ENCODE results near the gene CEBPB.
"Not testable (repeated sequence)": the region's sequence is repeated elsewhere in the genome, so short reads cannot be mapped to it uniquely, and the experiment has no call there.

Gene CEBPB

DNA sequence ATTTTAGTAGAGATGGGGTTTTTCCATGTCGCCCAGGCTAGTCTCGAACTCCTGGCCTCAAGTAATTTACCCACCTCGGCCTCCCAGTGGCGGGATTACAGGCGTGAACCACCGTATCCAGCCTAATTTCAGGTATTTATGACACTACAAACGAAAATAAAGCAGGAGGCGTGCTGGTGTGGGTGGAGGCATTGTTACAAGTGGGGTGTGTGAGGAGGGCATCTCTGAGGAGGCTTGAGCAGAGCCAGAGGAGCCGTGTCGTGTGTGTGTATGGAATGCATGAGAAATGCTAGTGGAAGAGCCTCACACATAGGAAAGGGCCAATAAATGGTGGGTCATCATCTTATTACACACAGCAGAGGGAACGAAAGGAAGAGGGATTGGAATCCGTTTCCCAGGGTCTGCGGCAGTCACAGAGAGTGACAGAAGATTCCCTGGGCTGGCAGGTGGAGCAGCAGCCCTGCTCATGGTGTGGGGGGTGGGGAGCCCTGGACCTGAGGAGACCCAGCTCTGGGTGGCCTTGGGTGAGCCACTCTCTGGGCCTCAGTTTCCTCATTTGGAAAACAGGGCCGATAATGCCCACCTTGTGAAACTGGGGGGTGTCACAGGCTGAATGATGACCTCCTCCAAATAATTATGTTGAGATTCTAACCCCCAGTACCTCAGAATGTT lies 19.9 kb upstream of the CEBPB start:
- no peak for DNase-seq

DNA sequence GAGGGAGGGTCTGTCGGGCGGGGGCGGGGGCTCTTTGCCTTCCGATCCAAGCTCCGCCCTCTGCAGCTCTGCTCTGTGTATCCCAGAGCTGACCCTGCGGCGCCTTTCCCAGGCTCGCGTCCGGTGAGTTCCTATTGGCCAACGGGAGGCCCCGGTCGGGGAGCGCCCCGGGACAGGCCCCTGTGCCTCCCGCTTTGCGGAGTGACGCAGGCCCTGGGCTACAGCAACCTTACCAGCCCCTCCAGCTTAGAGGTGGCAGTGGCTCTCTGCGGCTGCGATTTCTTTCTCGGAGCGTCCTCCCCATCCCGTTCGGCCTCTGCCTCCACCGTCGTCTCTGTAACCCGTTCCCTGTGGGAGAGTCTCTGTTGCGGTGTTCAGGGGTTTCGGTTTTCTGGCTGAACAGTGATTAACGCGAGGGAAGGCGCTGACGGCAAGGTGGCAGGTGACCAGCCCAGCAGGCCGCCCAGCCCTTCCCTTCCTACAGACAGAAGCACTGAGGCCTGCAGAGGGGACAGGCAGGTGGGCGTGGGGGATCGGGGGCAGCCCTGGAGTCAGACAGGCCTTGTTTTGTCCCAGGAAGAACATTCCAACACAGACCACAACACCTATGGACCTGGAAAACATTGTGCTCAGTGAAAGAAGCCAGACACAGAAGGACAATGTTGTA lies 18.1 kb upstream of the CEBPB start:
- DNase-seq = no peak

DNA sequence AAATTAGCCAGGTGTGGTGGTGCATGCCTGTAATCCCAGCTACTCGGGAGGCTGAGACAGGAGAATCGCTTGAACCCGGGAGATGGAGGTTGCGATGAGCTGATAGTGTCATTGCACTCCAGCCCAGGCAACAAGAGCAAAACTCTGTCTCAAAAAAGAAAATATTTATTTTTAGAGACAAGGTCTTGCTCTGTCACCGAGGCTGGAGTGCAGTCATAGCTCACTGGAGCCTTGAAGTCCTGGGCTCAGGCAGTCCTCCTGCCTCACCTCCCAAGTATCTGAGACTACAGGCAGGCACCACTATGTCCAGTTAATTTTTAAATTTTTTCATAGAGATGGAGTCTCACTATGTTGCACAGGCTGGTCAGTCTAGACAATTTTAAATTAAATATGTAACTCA lies 16.2 kb upstream of the CEBPB start:
- no peak for DNase-seq

DNA sequence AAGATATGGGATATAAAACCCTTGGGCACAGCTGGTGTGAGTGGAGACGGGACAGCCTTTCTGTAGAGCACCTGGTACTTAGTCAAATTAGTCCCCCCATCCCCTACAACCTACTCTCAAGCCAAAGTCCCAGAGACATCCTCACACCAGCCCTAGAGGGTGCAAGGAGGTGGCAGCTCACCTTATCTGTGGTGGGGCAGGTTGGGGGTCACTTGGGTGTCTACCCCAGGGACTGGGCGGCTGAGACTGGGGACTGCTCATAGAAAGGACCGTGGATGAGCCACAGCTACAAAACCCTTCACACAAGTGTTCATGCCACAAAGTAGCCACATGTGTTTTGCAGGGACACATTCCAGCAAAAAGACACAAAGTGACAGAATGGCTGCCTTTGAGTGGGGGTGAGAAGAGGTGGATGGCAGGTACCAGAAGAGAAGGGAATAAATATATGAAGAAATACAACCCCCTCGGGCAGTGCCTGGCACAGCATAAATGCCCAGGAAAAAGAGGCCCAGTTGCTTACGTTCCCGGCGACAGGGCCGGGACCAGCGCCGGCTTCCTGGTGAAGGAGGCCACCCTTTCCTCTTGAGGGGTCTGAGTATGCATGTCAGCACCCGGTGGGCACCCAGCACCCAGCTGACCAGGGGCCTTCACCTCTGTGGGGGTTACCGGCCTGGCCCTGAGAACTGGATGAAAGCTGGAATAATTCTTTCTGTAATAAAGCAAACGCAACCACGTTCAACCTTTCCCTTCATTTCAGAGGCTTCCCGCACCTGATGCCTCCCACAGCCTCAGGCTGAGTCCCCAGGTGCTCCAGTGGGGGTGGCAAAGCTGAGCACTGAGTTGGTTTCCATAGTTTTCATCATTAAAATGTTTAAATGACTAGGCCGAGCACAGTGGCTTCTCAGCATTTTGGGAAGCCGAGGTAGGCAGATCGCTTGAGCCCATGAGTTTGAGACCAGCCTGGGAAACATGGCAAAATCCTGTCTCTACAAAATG lies 14.4 kb upstream of the CEBPB start:
- DNase-seq = no peak

DNA sequence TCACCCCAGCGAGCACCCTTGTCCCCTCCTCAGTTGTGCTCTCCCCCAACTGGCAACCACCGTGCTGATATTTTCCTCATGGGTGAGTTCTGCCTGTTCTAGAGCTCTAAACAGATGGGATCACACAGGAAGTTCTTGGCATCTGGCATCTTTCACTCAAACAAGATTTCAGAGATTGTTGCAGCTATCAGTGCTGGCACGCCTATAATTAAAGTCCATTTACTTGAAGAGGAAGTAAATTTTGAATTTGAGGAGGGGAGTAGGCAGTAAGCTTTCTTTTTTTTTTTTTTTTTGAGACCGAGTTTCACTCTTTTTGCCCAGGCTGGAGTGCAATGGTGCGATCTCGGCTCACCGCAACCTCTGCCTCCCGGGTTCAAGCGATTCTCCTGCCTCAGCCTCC lies 12.0 kb upstream of the CEBPB start:
- not testable (repeated sequence) for DNase-seq

DNA sequence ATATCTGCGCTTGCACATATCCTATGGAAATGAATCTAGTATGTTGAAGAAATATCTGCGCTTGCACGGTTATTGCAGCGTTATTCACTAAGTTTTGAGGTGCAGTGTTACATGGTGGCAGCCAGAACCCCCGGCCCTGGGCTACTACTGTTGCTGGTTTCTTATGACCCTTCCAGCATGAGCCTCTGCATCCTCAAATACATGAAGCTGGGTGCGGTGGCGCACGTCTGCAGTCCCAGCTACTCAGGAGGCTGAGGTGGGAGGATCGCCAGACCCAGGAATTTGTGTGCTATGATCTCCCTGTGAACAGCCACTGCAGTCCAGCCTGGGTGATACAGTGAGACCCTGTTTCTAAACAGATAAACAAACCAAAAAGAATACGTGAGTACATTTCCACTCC lies 9.3 kb upstream of the CEBPB start:
- no peak for DNase-seq

DNA sequence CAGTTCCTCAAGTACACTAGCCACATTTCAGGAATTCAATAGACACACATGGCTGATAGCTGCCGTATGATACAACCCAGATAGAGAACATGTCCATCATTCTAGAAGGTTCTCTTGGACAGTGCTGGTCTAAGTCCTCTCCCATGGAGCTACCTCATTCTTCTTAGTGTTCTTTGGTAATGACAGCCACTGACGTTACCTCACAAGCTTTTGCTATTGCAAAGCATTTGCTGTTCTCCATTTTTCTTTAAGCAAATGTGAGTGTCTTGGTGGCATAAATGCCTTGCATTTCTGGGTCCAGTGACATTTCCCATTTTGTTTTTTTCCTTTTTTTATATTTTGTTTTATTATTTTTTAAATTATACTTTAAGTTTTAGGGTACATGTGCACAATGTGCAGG lies 8.3 kb upstream of the CEBPB start:
- DNase-seq = no peak

DNA sequence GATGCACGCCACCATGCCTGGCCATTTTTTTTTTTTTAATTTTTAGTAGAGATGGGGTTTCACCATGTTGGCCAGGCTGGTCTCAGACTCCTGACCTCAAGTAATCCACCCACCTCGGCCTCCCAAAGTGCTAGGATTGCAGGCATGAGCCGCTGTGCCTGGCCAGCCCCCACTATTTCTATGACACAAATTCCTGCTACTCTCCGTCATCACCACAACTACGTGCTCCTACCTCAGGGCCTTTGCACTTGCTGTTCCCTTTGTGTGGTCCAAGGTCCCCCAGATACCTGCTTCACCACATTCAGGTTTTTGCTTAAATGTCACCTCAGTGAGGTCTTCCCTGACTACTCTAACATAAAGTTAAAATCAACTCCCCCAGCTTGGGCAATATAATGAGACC lies 5.2 kb upstream of the CEBPB start:
- no peak for DNase-seq

DNA sequence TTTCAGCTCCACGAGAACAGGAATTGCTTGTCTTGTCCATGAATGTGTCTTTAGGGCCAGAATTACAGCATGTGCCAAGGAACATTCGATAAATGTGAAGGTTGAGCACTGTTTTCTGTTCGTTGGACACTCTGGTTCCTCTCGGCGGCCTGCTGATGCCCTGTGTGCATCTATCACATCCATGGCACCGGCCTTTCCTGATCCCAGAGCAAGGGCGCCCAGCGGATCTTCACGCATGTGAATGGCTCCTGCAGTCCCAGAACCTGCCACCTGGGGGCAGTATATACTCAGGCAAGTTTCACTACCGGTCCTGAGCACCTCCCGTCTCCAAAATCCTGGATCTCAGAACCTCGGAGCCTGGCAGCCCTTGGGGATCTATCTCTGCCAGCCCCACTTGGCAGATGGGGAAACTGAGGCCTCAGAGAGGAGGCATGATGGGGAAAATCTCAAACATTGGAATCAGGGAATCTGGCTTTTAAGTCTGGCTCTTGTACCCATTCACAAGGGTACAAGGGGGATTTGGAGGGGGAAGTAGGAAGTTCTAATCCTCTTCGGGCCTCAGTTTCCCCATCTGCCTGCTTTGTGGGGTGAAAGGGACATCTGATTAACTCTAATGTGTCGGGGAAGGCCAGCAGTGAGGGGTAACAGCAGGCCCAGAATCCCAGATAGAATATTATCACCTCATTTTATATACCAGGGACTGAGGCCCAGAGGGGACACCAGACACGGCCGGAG lies 4.3 kb upstream of the CEBPB start:
- DNase-seq = peak; percentile 46

DNA sequence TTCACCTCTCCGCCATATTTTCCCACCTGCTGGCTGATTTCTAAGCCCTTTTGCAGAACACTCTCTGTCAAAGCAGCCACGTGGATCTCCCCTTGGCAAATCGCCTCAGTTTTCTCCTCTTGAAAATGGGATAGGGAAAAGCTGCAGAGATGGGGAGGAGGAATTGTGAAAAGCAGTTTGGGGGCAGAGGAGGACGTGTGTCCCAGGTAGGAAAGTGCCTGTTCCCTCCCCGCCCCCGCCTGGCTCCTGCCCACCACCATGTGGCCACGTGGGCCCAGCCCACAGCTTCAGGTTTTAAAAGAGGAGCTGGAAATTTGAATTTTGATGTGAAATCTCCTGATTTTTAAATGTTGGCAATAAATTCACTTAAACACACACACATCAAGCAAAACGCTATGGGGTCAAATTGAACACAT lies 3.6 kb upstream of the CEBPB start:
- no peak for DNase-seq

DNA sequence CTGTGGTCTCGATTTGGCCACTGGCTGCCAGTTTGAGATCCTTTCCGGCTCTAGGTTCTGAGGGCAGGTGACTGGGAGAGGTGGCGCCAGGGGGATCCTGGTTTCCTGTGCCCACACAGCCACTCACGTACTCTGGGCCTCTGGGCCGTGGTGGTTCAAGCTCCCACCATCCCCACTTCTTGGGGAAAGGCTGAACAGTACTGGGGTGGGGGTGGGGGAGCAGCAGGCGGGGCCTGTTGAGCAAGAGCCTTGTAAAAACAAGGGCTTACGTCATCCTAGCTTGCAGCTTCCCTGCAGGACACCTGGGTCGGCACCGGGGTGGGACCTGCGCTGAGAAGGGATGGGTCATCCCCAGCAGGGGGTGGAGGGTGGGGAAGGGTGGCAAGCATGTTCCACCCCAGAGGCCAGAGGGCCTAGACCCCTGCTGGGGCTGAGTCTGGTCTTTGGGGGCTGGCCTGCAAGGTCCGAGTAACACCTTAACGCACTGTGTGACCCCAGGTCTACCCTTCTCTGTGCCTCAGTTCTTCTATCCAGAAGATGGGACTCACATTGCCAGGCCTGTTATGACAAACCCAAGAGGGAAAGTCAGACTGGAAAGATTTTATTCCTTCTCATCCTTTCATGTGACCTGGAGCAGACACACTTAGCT lies 3.1 kb upstream of the CEBPB start:
- DNase-seq = no peak

DNA sequence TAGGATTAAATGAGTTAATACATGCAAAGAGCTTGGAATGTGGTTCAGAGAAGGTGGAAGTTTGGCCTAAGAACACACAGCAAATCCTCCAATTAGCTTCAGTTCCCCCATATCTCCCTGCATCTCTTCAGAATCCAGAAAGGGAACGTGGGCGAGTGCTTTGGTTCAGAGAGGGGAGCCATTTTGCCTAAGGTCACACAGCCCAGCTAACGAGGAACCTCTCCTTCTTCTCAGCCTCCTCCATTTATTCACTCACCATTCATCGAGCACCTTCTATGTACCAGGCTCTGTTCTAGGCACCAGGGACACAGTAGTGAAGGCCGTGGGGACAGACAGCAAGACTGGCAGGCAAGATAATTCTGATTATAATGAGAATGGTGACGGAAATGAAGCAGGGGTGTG lies 2.3 kb upstream of the CEBPB start:
- DNase-seq = no peak

DNA sequence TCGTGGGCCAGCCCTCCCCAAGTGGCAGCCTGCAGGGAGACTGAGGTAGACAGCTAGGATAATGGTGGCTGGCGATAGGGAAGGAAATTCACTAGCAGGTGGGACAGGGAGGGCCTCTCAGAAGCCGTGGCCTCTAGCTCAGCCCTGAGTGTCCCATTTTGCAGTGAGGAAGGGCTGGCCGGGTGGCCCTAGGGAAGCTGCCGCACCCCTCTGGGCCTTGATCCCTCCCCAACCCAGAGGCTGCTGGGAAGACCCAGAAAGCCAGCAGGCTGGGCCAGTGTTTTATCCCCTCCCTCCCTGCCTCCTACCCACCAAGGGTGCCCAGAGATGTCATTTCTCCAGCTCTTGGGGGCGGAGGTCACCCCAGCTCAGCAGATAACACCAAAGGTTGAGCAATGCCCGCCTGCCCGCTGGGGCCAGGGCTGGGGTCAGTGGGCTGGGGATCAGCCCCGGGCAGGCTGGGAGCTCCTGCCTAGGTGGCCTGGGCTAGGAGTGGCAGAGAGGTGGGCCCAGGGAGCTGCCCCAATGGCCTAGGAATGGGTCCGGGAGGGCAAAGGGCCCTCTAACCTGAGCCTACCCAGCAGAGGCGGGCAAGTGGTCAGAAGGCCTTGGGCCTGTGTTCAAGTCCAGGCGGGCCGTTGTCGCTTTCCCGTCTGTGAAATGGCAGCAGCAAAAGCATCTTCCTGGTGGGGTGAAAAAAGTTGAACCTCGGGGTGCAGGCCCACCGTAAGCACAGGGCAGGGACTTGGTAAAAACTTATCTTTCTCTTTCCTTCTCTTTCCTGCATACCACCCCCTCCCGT lies 1.6 kb upstream of the CEBPB start:
- DNase-seq = no peak

DNA sequence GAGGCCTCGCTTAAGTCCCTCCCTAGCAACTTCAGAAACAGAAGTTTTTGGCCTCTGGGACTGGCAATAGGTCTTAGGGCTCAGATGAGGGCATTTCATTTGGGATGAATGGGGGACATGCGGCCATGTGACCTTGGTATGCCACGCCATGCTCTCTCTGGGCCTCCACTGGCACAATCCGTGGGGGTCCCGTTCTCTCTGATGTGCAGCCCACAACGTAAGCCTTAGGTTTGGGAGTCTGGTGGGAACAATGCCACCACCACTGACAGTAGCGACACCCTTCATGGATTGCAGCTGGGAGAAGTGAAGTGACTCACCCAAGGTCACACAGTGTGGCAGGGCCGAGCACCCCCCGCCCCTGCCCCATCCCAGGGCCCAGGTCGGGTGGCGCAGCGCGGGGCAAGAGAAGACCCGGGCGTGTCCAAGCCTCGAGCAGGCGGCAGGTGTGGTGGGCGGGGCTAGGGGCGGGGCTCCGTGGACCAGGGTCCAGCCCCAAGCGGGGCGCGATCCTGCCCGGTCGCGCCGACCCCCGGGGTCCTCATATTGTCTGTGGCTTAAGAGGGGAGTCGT lies 864 bp upstream of the CEBPB start:
- no peak for DNase-seq

DNA sequence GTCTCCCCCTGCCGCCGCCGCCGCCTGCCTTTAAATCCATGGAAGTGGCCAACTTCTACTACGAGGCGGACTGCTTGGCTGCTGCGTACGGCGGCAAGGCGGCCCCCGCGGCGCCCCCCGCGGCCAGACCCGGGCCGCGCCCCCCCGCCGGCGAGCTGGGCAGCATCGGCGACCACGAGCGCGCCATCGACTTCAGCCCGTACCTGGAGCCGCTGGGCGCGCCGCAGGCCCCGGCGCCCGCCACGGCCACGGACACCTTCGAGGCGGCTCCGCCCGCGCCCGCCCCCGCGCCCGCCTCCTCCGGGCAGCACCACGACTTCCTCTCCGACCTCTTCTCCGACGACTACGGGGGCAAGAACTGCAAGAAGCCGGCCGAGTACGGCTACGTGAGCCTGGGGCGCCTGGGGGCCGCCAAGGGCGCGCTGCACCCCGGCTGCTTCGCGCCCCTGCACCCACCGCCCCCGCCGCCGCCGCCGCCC lies 474 bp downstream of the CEBPB start:
- no peak for DNase-seq

DNA sequence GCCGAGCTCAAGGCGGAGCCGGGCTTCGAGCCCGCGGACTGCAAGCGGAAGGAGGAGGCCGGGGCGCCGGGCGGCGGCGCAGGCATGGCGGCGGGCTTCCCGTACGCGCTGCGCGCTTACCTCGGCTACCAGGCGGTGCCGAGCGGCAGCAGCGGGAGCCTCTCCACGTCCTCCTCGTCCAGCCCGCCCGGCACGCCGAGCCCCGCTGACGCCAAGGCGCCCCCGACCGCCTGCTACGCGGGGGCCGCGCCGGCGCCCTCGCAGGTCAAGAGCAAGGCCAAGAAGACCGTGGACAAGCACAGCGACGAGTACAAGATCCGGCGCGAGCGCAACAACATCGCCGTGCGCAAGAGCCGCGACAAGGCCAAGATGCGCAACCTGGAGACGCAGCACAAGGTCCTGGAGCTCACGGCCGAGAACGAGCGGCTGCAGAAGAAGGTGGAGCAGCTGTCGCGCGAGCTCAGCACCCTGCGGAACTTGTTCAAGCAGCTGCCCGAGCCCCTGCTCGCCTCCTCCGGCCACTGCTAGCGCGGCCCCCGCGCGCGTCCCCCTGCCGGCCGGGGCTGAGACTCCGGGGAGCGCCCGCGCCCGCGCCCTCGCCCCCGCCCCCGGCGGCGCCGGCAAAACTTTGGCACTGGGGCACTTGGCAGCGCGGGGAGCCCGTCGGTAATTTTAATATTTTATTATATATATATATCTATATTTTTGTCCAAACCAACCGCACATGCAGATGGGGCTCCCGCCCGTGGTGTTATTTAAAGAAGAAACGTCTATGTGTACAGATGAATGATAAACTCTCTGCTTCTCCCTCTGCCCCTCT lies 1.1 kb downstream of the CEBPB start:
- DNase-seq = no peak

DNA sequence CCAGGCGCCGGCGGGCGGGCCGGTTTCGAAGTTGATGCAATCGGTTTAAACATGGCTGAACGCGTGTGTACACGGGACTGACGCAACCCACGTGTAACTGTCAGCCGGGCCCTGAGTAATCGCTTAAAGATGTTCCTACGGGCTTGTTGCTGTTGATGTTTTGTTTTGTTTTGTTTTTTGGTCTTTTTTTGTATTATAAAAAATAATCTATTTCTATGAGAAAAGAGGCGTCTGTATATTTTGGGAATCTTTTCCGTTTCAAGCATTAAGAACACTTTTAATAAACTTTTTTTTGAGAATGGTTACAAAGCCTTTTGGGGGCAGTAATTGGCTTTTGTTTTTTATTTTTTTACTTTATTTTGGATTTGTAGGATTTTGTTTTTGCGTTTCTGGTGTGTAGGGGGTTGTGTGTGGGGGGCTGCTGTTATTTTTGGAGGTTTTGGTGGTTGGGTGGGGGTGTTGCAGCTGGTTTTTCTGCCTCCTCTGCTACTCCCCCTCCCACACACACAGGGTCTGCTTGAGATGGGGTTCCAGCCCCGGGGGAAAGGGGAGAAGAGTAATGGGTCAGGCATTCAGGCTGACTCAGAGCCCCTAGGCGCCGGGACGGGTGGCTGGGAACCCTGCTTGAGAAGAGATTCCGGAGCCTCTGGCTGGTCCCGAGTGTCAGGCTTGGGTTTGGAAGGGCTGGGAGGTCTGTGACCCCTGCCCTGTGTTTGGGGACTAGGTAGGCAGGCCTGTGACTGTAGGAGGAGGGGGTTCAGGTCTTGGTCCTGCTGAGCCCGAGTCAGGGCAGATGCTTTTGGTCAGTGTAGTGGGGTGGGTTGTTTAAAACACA lies 2.0 kb downstream of the CEBPB start:
- DNase-seq = no peak

DNA sequence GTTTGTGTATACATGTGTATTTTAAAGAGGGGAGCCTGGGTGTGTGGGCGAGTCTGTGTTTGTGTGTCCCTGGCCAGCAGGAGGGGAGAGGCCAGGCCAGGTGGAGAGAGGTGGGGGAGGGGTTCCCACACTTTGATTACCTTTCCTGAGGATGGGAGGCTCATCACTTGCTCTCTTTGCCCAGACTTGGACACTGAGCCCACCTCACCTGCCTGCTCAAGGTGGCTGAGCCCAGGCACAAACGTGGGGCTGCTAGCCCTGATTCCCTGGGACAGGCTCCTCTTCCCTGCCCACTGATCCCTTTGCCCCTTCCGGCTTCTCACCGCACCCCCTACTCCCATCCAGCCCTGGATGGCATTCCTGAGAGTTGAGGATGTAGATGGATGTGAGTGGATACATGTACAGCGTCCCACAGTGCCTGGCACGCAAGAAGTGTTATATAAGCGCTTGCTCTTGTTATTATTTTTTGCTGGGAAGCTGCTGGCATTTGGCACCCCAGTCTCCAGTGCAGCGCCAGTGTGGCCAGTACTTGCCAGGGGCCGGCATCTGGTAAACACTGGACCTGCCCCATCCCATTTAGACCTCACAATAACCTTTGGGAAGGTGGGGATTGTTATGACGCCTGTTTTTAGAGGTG lies 2.7 kb downstream of the CEBPB start:
- DNase-seq = no peak

All from NCI-H2081 treated with DMSO at 0.1 percent for 48 hours (cell line).